IMR-90 (cell line): ENCODE measurements around the gene ULK1. TPM values are rescaled to one million over a fixed set of nuclear protein-coding genes. Genes with fewer than 3 reads are reported as not detected.

ENCODE experiments used
- ATAC-seq: fragments of 200-7000 bp; cut with Tn5 transposase; 2 replicates; pipeline ENCODE4 v1.9.1; 2020; ENCODE audit warnings: low read depth, mild to moderate bottlenecking, moderate library complexity
- BruUV-seq: library from RNA; stranded (reverse); fragments of 400-500 nt; replicated peaks from 2 replicates; lab custom pipeline; 2021; lab: Mats Ljungman, UMichigan
- CTCF ChIA-PET: fragments of 300-600 bp; formaldehyde crosslinking; extraction: SDS; loops from one replicate; lab custom pipeline; 2021; ENCODE audit warnings: antibody characterized with exemption; lab: Yijun Ruan, JAX
- POLR2A ChIA-PET: fragments of 300-600 bp; sonication (Branson Sonifier 250); formaldehyde crosslinking; loops from one replicate; lab custom pipeline; 2022; ENCODE audit warnings: antibody characterized with exemption; ENCODE audit not compliant: unreplicated experiment; lab: Charles Lee
- DNase-seq: peaks from one replicate; pipeline ENCODE4 v3.0.0; 2013
- H2AFZ ChIP-seq: replicated peaks from 2 replicates; pipeline ENCODE3; 2013; ENCODE audit warnings: low read length, mild to moderate bottlenecking; ENCODE audit not compliant: poor library complexity
- H2AK5ac ChIP-seq: 2 replicates; pipeline ENCODE4 v1.6.1; 2013; ENCODE audit warnings: low read depth, low read length, inconsistent platforms
- H2AK9ac ChIP-seq: replicated peaks from 2 replicates; pipeline ENCODE3; 2013; ENCODE audit warnings: mild to moderate bottlenecking, low read depth, low read length, moderate library complexity; ENCODE audit not compliant: poor library complexity
- H2BK120ac ChIP-seq: 2 replicates; pipeline ENCODE4 v1.6.1; 2013; ENCODE audit warnings: low read depth, low read length, inconsistent platforms
- H2BK15ac ChIP-seq: 3 replicates; pipeline ENCODE4 v1.6.1; 2013; ENCODE audit warnings: low read depth, low read length, inconsistent platforms
- H2BK20ac ChIP-seq: 2 replicates; pipeline ENCODE4 v1.6.1; 2013; ENCODE audit warnings: low read depth, mild to moderate bottlenecking, inconsistent platforms, low read length, moderate library complexity
- H2BK5ac ChIP-seq: 2 replicates; pipeline ENCODE4 v1.6.1; 2013; ENCODE audit warnings: mild to moderate bottlenecking, low read depth, low read length, inconsistent platforms; ENCODE audit not compliant: poor library complexity, severe bottlenecking
- H3K14ac ChIP-seq: replicated peaks from 2 replicates; pipeline ENCODE4 v1.6.1; 2013; ENCODE audit warnings: low read depth, low read length, inconsistent platforms
- H3K18ac ChIP-seq: 2 replicates; pipeline ENCODE4 v1.6.1; 2013; ENCODE audit warnings: low read depth, low read length, control low read depth
- H3K23ac ChIP-seq: 2 replicates; pipeline ENCODE4 v1.6.1; 2013; ENCODE audit warnings: low read depth, low read length, inconsistent platforms
- H3K27ac ChIP-seq: 2 replicates; pipeline ENCODE4 v1.5.1; 2013; ENCODE audit warnings: mild to moderate bottlenecking, control low read depth, low read length; ENCODE audit not compliant: insufficient read depth
- H3K27me3 ChIP-seq: 2 replicates; pipeline ENCODE4 v1.6.1; 2013; ENCODE audit warnings: low read length; ENCODE audit not compliant: control insufficient read depth, insufficient read depth
- H3K36me3 ChIP-seq: 2 replicates; pipeline ENCODE4 v1.6.1; 2013; ENCODE audit warnings: low read length, mixed read lengths; ENCODE audit not compliant: control insufficient read depth, insufficient read depth
- H3K4ac ChIP-seq: 2 replicates; pipeline ENCODE4 v1.6.1; 2013; ENCODE audit warnings: low read depth, low read length, inconsistent platforms
- H3K4me1 ChIP-seq: 2 replicates; pipeline ENCODE4 v1.6.1; 2013; ENCODE audit warnings: low read length, mixed read lengths; ENCODE audit not compliant: control insufficient read depth, insufficient read depth
- H3K4me2 ChIP-seq: 2 replicates; pipeline ENCODE4 v1.6.1; 2013; ENCODE audit warnings: low read depth, mild to moderate bottlenecking, control low read depth, low read length, moderate library complexity
- H3K4me3 ChIP-seq: 2 replicates; pipeline ENCODE4 v1.5.1; 2013; ENCODE audit warnings: low read depth, mild to moderate bottlenecking, control low read depth, low read length, moderate library complexity; ENCODE audit not compliant: insufficient read depth
- H3K56ac ChIP-seq: 2 replicates; pipeline ENCODE4 v1.6.1; 2013; ENCODE audit warnings: low read length, inconsistent platforms; ENCODE audit not compliant: insufficient read depth; ENCODE audit errors: extremely low read depth
- H3K79me1 ChIP-seq, 2 experiments: 2 replicates each; pipeline ENCODE4 v1.6.1; 2013; ENCODE audit warnings: low read length in 2 of 2, inconsistent platforms in 1 of 2, low read depth in 1 of 2
- H3K9ac ChIP-seq: 2 replicates; pipeline ENCODE4 v1.6.1; 2013; ENCODE audit warnings: low read depth, low read length, control low read depth
- H3K9me1 ChIP-seq: 2 replicates; pipeline ENCODE4 v1.6.1; 2013; ENCODE audit warnings: low read length, inconsistent platforms; ENCODE audit not compliant: insufficient read depth
- H3K9me3 ChIP-seq: 2 replicates; pipeline ENCODE4 v1.6.1; 2013; ENCODE audit warnings: low read length; ENCODE audit not compliant: control insufficient read depth, insufficient read depth
- H4K20me1 ChIP-seq: 2 replicates; pipeline ENCODE4 v1.6.1; 2013; ENCODE audit warnings: low read length, inconsistent platforms; ENCODE audit not compliant: insufficient read depth
- H4K5ac ChIP-seq: 2 replicates; pipeline ENCODE4 v1.6.1; 2013; ENCODE audit warnings: mild to moderate bottlenecking, low read depth, low read length, control low read depth
- H4K8ac ChIP-seq, 2 experiments: 2 replicates each; pipeline ENCODE4 v1.6.1; 2013; ENCODE audit warnings: low read depth in 2 of 2, low read length in 2 of 2, control low read depth in 1 of 2, inconsistent platforms in 1 of 2
- H4K91ac ChIP-seq: 2 replicates; pipeline ENCODE4 v1.6.1; 2013; ENCODE audit warnings: low read depth, low read length, inconsistent platforms; ENCODE audit not compliant: insufficient read depth
- BHLHE40 ChIP-seq: fragments of 150-350 bp; IDR thresholded peaks from 2 replicates; pipeline ENCODE4 v1.6.1; 2016; ENCODE audit warnings: mild to moderate bottlenecking, low read depth, low read length
- CEBPB ChIP-seq: IDR thresholded peaks from 2 replicates; pipeline ENCODE4 v1.6.1; 2012; ENCODE audit warnings: low read depth, low read length, improper control_type of control experiment
- CHD1 ChIP-seq: IDR thresholded peaks from 2 replicates; pipeline ENCODE4 v1.6.1; 2012; ENCODE audit warnings: low read depth, low read length, improper control_type of control experiment
- CTCF ChIP-seq: conservative IDR thresholded peaks from 2 replicates; pipeline ENCODE4 v1.5.1; 2012; ENCODE audit warnings: mild to moderate bottlenecking, low read depth, low read length, improper control_type of control experiment
- FOS ChIP-seq: fragments of 150-350 bp; IDR thresholded peaks from 2 replicates; pipeline ENCODE4 v1.6.1; 2016; ENCODE audit warnings: low read depth, low read length
- MAFK ChIP-seq: IDR thresholded peaks from 2 replicates; pipeline ENCODE4 v1.6.1; 2012; ENCODE audit warnings: low read depth, low read length, improper control_type of control experiment
- MAZ ChIP-seq: IDR thresholded peaks from 2 replicates; pipeline ENCODE4 v1.6.1; 2012; ENCODE audit warnings: low read depth, mild to moderate bottlenecking, low read length, improper control_type of control experiment, moderate library complexity, borderline replicate concordance
- MXI1 ChIP-seq: IDR thresholded peaks from 2 replicates; pipeline ENCODE4 v1.6.1; 2012; ENCODE audit warnings: low read depth, mild to moderate bottlenecking, low read length, moderate library complexity, borderline replicate concordance
- NFE2L2 ChIP-seq: fragments of 150-350 bp; IDR thresholded peaks from 2 replicates; pipeline ENCODE4 v1.6.1; 2016; ENCODE audit warnings: low read depth, mild to moderate bottlenecking, low read length
- POLR2A ChIP-seq: IDR thresholded peaks from 2 replicates; pipeline ENCODE4 v1.6.1; 2012; ENCODE audit warnings: mild to moderate bottlenecking, low read depth, low read length
- RAD21 ChIP-seq: IDR thresholded peaks from 2 replicates; pipeline ENCODE4 v1.6.1; 2012; ENCODE audit warnings: low read length, improper control_type of control experiment
- RCOR1 ChIP-seq: IDR thresholded peaks from 2 replicates; pipeline ENCODE4 v1.6.1; 2012; ENCODE audit warnings: mild to moderate bottlenecking, low read length, improper control_type of control experiment; ENCODE audit not compliant: insufficient replicate concordance
- RFX5 ChIP-seq: IDR thresholded peaks from 2 replicates; pipeline ENCODE4 v1.8.0; 2012; ENCODE audit warnings: low read depth, mild to moderate bottlenecking, low read length, moderate library complexity
- SMC3 ChIP-seq: fragments of 150-350 bp; IDR thresholded peaks from 2 replicates; pipeline ENCODE4 v1.6.1; 2016; ENCODE audit warnings: low read depth, mild to moderate bottlenecking, antibody characterized with exemption, low read length, moderate library complexity
- WGBS, 2 experiments: methylation state at CpG; one replicate each; pipeline versions ENCODE4 v1.1.5 to v1.1.7; 2013; ENCODE audit warnings: missing lambda C conversion rate in 2 of 2; ENCODE audit not compliant: insufficient read length in 1 of 2; ENCODE audit errors: extremely low coverage in 2 of 2; 5-methylcytosine and 5-hydroxymethylcytosine counted together
- dilution Hi-C: fragments of 300-500 bp; cut with HindIII; formaldehyde crosslinking; loops from one replicate; pipeline ENCODE4 v1.14.3; 2018; ENCODE audit warnings: low sequenced_read_pairs; ENCODE audit not compliant: unreplicated experiment
- in situ Hi-C: fragments of 300-500 bp; cut with MboI; formaldehyde crosslinking; loops from 3 replicates; pipeline ENCODE4 v1.14.3; 2019; ENCODE audit warnings: low sequenced_read_pairs, inconsistent platforms, mixed read lengths
- intact Hi-C: fragments of 100-400 bp; cut with micrococcal nuclease; formaldehyde crosslinking; loops from 2 replicates; pipeline ENCODE4 v1.10.0; 2022
- polyA plus RNA-seq, 3 experiments: library from polyadenylated mRNA; depleted of rRNA; stranded (reverse); fragments of >200 nt; gene quantifications; 2 replicates each; pipeline ENCODE4 v1.2.3, GENCODE V29; 2012; ENCODE audit warnings: low replicate concordance in 1 of 3
- total RNA-seq: library from RNA; depleted of rRNA; stranded (reverse); fragments of >200 nt; gene quantifications from 2 replicates; pipeline ENCODE4 v1.2.3, GENCODE V29; 2012
- TF ChIP-seq, protein P1 (sequence below): fragments of 150-350 bp; IDR thresholded peaks from 2 replicates; pipeline ENCODE4 v1.6.1; 2016; ENCODE audit warnings: low read depth, mild to moderate bottlenecking, low read length, moderate library complexity, borderline replicate concordance
- TF ChIP-seq, protein P2 (sequence below): fragments of 150-350 bp; IDR thresholded peaks from 2 replicates; pipeline ENCODE4 v1.6.1; 2017; ENCODE audit warnings: mild to moderate bottlenecking, antibody characterized with exemption, low read length, low read depth

Gene ULK1
- total and polyA plus RNA-seq, 2 of the 4 experiments (the other 2 are of a cell fraction): 1.8 to 19.2 TPM

DNA sequence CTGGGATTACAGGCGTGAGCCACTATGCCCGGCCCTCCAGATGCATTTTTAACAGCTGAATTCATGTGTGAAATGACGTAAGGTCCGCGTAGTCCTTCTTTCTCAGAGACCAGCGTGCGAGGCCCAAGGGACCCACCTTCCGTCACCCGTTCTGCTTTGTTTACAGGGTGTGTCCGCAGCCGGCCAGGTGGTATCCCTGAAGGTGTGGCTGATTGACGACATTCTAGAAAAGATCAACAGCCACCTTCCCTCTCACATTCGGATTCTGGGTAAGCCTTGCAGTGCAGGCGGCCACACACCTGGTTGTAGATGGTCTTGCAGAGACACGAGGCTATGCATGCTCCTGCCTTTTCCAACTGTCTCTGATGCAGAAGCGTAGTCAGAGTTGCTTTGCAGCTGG, 44.6 kb downstream of the ULK1 start:
- no peak overlapping the region for H3K4me2 ChIP-seq
- in situ Hi-C loops: no loop called here
- BruUV-seq: no TSS peak
- H3K36me3 ChIP-seq: peaks cover 40% of the 10 kb centered on the region
- no peak overlapping the region for H3K27ac ChIP-seq
- no peaks in the 10 kb centered on the region for H3K4me1 ChIP-seq
- TF ChIP-seq CEBPB: no peak
- no peak for TF ChIP-seq CTCF
- no peak for TF ChIP-seq RAD21
- no peak for TF ChIP-seq SMC3
- no peak for TF ChIP-seq MXI1
- no peak for TF ChIP-seq NFE2L2
- TF ChIP-seq RCOR1: no peak
- no peak for TF ChIP-seq POLR2A
- TF ChIP-seq FOS: no peak
- no peak for TF ChIP-seq MAZ
- TF ChIP-seq, protein P1, sequence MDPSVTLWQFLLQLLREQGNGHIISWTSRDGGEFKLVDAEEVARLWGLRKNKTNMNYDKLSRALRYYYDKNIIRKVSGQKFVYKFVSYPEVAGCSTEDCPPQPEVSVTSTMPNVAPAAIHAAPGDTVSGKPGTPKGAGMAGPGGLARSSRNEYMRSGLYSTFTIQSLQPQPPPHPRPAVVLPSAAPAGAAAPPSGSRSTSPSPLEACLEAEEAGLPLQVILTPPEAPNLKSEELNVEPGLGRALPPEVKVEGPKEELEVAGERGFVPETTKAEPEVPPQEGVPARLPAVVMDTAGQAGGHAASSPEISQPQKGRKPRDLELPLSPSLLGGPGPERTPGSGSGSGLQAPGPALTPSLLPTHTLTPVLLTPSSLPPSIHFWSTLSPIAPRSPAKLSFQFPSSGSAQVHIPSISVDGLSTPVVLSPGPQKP: no peak
- no peak for TF ChIP-seq BHLHE40
- TF ChIP-seq CHD1: no peak
- no peak for TF ChIP-seq MAFK
- TF ChIP-seq RFX5: no peak
- TF ChIP-seq, protein P2, sequence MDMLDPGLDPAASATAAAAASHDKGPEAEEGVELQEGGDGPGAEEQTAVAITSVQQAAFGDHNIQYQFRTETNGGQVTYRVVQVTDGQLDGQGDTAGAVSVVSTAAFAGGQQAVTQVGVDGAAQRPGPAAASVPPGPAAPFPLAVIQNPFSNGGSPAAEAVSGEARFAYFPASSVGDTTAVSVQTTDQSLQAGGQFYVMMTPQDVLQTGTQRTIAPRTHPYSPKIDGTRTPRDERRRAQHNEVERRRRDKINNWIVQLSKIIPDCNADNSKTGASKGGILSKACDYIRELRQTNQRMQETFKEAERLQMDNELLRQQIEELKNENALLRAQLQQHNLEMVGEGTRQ: no peak
- no peak overlapping the region for H2BK5ac ChIP-seq
- H3K4me3 ChIP-seq: no peak overlapping the region
- H2AFZ ChIP-seq: no peak overlapping the region
- no peaks in the 10 kb centered on the region for H4K20me1 ChIP-seq
- peaks cover 0 to 7% of the 10 kb centered on the region in 2 experiments; a peak in 1 of 4 replicates for H3K79me1 ChIP-seq
- dilution Hi-C loops: no loop called here
- POLR2A ChIA-PET: no interaction called here
- H3K23ac ChIP-seq: no peak overlapping the region
- H4K8ac ChIP-seq: no peak overlapping the region
- CTCF ChIA-PET: no interaction called here
- H2AK5ac ChIP-seq: no peak overlapping the region
- 92% methylated on average over 12 of the region's 16 CpGs; no CpG with 5 or more reads in 1 of the 2 experiments for WGBS, 2 experiments
- no peak for ATAC-seq
- intact Hi-C loops: no loop called here
- H2BK15ac ChIP-seq: no peak overlapping the region
- H3K4ac ChIP-seq: no peak overlapping the region
- no peak overlapping the region for H3K18ac ChIP-seq
- no peak overlapping the region for H2BK20ac ChIP-seq
- no peak overlapping the region for H3K14ac ChIP-seq
- H4K5ac ChIP-seq: no peak overlapping the region
- no peak overlapping the region for H2BK120ac ChIP-seq
- H2AK9ac ChIP-seq: no peak overlapping the region
- no peak overlapping the region for H3K9ac ChIP-seq
- no peak for DNase-seq
- no peaks in the 10 kb centered on the region for H3K9me1 ChIP-seq
- H3K27me3 ChIP-seq: no peaks in the 10 kb centered on the region
- H4K91ac ChIP-seq: no peak overlapping the region
- H3K9me3 ChIP-seq: no peaks in the 10 kb centered on the region
- no peak overlapping the region for H3K56ac ChIP-seq
